ENCODE results near the gene FREM1.

FREM1 gene

DNA sequence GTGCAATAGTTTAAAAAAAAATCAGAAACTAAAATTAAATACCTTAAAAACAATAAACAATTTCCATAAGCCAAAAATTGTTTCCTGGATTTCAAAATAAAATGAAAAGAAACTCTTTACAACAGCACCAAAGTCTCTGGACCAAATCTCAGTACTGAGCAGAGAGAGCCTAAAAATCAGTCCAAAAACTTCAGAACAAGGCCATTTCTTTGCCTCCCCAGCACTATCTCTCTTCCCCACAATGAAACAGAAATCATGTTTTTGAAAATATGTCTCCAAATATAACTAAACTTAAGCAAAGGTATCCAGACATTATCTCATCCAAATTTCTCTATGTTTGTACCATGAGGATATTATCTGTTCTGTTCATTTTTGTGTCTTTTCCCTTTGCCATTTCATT lies 1.0 kb downstream of the FREM1 start:
- no peak for DNase-seq (ENCODE audit: low spot score)

GRCh38 chr9:14908295-14909180 lies 1.7 kb downstream of the FREM1 start:
- no peak for DNase-seq (ENCODE audit: low spot score)

DNA sequence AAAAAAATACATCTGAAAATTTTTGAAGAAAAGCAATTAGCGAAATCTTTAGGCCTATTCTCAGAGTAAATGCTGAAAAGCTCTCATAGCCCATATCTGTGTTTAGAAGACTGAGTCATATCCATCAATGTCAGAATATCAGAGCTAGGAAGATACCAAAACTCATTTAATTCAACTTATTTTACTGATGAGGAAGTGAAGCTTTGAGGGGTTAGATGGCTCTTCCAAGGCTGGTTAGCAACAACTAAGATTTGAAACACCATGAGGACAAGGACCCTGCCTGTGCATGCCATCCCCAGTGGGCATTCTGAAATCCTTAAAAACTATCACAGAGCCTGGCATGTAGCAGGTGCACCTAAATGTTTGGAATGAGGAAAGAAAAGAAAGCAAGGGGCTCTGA lies 2.5 kb downstream of the FREM1 start:
- no peak for DNase-seq (ENCODE audit: low spot score)

DNA sequence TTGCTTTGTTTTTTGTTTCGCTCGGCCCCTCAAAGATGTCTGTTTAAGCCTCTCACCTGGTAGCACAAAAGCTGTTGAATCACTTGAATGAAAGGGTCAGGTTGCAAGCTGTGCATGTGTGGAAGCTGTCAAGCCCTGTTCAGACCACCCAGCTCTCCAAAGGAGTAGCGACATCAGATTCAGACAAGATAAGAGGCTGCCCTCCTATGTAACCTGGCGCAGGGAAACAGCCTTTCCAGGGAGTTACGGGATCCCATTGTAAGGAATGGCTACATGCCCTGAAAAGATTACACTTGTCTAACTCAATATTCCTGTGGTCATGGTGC lies 2.9 kb downstream of the FREM1 start:
- no peak for DNase-seq (ENCODE audit: low spot score)

GRCh38 chr9:14906644-14907359 lies 3.4 kb downstream of the FREM1 start:
- no peak for DNase-seq (ENCODE audit: low spot score)

GRCh38 chr9:14906000-14906399 lies 4.2 kb downstream of the FREM1 start:
- no peak for DNase-seq (ENCODE audit: low spot score)

- DNase-seq (ENCODE audit: low spot score) = no peak
Observed at GRCh38 chr9:14903040-14903439, 7.2 kb downstream of the FREM1 start.

DNA sequence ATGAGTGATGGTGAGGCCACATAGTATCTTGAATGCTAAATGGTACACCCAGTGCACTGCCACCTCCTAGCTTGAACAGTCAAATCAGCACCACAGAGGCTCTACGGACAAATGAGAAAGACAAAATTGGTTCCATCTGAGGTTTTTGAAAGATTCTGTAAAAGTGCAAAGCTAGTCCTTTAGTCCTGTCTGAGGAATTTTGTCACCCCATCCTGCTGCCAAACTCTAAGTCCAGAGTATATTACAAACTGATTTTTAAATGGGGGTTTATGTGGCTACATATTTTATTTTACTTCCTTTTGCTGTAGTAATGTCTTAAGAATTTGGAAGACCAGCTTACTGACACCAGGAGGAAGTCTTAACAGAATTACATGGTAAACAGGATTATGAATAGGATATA lies 7.7 kb downstream of the FREM1 start:
- DNase-seq (ENCODE audit: low spot score) = no peak

DNA sequence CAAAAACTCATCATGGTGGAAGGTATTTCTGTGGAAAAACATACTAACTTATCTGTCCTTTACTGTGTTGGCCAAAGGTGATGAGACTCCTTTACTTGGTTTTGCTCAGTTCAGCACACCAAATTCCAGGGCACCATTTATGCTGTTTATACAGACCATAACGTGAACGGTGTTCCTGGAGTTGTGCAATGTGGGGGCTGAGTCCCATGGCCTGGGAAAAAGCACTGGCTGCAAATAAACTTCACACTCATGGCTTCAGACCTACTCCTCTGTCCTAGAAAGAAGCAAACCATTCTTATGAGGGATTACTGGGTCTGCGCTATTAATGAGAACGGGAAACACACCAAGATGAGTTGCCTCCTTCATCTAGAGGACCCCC lies 10.4 kb downstream of the FREM1 start:
- no peak for DNase-seq (ENCODE audit: low spot score)

DNA sequence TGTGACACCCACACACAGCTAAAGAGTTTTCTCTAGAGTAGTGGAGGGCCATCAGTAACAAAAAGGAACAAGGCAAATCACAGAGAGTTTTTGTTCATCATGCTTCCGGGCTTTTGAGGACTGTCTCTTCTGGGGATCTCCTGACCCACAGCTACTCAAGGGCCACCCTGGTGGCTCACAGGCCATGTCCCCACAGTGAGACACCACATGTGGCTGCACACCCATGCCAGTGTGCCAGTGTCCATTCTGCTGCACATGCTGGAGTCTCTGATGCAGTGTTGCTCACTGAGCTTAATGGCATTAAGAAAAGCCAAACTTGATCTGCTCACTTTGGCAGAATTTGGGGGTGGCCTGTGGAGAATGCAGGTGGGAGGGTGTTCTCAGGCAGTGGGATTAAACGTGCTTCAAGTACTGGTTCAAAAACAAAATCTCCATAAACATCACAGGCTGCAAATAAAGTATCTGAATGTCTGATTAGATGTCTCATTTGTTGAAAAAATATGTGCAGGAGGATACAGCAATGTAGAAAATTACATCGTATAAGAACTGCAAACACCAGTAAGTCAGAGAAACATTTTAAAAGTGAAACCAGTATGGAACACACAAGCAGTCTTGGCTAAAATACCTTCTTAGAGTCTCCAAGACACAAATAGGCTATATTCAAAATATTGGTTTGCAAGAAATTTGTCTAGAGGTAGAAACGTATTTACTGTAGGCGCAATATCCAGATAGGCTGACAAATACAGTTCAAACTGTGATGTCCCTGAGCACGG lies 11.0 kb downstream of the FREM1 start:
- no peak for DNase-seq (ENCODE audit: low spot score)

- DNase-seq (ENCODE audit: low spot score) = no peak
Observed at GRCh38 chr9:14895806-14896205, 14.4 kb downstream of the FREM1 start.

- DNase-seq (ENCODE audit: low spot score) = no peak
Observed at GRCh38 chr9:14893280-14893679, 16.9 kb downstream of the FREM1 start.

- no peak for DNase-seq (ENCODE audit: low spot score)
Observed at GRCh38 chr9:14891332-14891731, 18.9 kb downstream of the FREM1 start.

GRCh38 chr9:14889451-14889850 lies 20.8 kb downstream of the FREM1 start:
- DNase-seq (ENCODE audit: low spot score) = no peak

DNA sequence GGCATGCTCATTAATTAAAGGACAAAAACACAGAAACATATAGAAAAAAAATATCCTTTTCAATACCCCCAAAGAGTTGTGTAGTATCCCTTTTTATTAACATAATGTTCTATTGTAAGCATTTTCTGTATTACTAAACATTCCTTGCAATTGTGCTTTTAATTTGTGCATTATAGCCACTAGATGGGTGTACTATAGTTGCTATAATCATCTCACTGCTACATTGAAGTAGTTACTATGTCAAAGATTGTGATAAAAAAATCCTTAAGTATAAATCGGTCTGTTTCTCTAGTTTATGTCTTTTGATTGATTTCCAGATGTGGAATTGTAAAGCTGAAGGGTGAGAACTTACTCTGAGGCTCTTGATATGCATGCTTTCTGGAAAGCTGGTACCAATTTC lies 21.4 kb downstream of the FREM1 start:
- no peak for DNase-seq (ENCODE audit: low spot score)

DNA sequence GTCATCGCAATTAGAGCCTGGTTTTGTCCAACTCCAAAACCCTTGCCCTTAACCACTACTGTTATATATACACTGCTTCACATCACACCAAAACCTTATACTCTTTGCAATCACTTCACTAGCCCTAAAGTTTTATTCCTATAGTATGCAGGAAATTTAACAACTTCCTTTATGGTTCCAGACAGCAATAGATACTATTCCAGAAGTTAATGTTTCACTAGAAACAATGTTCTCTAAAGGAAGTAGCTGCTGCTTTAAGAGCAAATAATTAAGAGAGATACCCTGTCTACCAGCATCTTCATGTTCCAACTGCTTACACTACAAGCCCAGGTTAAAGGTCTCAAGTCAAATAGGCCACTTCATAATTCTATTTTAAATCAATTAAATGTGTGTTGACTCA lies 22.0 kb downstream of the FREM1 start:
- no peak for DNase-seq (ENCODE audit: low spot score)

- no peak for DNase-seq (ENCODE audit: low spot score)
Observed at GRCh38 chr9:14887149-14887548, 23.1 kb downstream of the FREM1 start.

DNA sequence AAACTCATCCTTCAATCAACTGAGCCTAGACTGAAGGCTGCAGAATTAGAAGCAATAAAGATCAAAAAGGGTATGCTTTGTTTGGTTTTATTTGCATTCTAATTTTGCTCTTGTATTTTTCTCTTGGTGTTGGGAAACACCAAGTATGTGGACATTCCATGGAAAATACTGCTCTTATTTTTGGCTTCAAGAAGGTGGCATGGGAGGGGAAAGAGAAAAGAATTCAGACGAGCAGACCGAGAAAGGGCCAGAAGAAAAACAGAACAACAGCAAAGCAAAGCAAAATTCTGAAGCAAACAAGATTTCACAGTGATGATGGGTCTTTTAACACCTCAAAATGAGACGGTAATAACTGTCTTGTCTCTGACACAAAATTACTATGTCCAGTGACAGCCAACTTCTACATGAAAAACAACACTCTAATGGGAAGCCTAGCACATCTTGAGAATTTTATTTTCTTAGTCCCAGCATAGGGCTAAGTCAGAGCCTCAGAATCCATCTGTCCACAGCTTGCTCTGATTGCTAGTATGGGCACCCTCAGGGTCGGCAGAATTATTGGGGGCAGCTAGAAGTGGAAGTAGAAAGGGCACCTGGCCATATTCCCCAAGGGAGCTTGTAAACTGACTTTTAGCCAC lies 26.8 kb downstream of the FREM1 start:
- no peak for DNase-seq (ENCODE audit: low spot score)

DNA sequence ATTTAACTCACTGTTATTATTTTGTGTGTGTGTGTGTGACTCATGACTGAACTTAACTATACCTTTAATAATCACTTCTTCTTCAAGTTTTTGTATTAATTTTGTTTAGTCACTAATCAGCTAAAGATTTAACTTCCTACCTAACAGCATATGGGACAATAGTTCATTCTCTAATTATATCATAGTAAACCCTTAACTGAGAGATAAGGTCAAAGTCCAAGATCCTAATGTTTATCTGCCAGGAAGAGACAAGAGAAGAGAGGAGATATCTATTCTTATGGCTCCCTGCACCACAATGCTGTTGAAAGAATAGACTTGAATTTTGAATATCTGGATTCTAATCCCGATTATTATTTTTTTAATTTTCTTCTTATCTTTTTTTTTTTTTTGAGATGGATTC lies 28.1 kb downstream of the FREM1 start:
- no peak for DNase-seq (ENCODE audit: low spot score)

DNA sequence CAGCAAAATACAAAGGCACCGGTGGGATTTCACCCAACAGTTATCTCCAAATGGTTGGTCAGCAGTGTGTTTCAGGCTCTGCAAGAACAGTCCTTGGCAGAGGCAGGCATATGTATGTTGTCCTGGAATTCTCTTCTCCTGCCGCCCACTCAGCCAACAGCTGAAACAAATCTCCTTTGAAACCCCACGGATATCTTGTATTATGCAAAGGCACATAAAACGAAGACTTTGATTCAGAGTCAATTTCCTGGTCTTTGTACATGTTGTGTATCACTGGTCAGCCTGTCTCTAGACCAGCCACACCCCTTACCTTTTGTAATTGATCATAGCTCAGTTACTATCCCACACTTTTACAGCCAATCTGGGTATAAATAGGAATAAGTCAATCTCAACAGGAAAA lies 29.2 kb downstream of the FREM1 start:
- no peak for DNase-seq (ENCODE audit: low spot score)

DNA sequence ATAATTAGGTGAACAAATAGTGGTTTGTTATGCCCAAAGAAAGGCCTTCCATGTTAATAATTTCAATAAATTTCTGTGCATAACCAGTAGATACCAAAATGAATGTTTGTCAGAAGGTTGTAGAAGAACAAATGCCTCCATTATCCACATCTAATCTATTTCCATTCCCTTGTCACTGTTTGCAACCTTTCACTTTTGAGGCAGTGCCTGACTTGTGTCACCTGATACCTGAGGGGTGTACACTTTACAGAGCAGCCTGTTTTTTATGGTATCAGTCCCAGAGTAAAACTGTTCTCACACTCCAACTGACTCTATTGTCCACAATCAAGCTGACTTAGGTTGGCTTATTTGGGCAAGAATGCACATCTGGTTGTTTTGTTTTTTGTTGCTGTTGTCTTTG lies 40.1 kb downstream of the FREM1 start:
- DNase-seq (ENCODE audit: low spot score) = no peak

DNA sequence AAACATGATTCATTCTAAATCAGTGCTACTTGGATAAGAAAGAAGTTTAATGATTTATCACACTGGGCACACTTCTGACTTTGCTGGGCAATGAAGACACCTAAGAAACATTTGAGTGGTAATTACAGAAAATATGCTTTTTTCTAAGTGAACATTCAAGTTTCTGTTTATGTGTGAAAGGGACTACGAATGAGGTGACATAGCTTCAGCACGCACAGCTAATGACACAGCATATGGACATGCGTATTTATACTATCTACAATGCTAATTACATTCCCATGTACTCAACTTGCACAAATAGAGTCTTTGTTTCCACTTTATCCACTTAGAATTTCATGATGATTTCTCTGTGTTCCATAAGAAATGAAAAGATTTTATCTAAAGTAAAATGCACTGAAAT lies 40.6 kb downstream of the FREM1 start:
- DNase-seq (ENCODE audit: low spot score) = no peak

All from CD4-positive, alpha-beta T cell treated with Interleukin-6 at 100 ng/mL for 8 hours (primary cell).